SK-N-SH treated with all-trans-retinoic acid at 6 μM for 48 hours (cell line): ENCODE data around the gene C1R.

ENCODE experiments used
- BACH2 ChIP-seq: fragments of 250-450 bp; sonication (Bioruptor Pico); IDR thresholded peaks from 2 replicates; pipeline ENCODE4 v1.9.0; 2021; ENCODE audit warnings: mild to moderate bottlenecking, borderline replicate concordance
- CREB5 ChIP-seq: fragments of 250-450 bp; sonication (Bioruptor Pico); IDR thresholded peaks from 2 replicates; pipeline ENCODE4 v1.5.1; 2020; ENCODE audit warnings: low read depth, mild to moderate bottlenecking, moderate library complexity
- CSRNP3 ChIP-seq: fragments of 250-450 bp; sonication (Bioruptor Pico); IDR thresholded peaks from 2 replicates; pipeline ENCODE4 v1.5.1; 2021; ENCODE audit warnings: mild to moderate bottlenecking, moderate library complexity
- ISL1 ChIP-seq: fragments of 250-450 bp; sonication (Bioruptor Pico); IDR thresholded peaks from 2 replicates; pipeline ENCODE4 v2.1.2; 2022; ENCODE audit warnings: mild to moderate bottlenecking, moderate library complexity
- RARB ChIP-seq: fragments of 250-450 bp; sonication (Bioruptor Pico); IDR thresholded peaks from 2 replicates; pipeline ENCODE4 v1.8.0; 2021; ENCODE audit warnings: mild to moderate bottlenecking, moderate library complexity
- SNAI2 ChIP-seq: fragments of 250-450 bp; sonication (Bioruptor Pico); IDR thresholded peaks from 2 replicates; pipeline ENCODE4 v1.5.0; 2020; ENCODE audit warnings: mild to moderate bottlenecking, moderate library complexity
- TCF4 ChIP-seq: fragments of 250-450 bp; sonication (Bioruptor Pico); IDR thresholded peaks from 2 replicates; pipeline ENCODE4 v1.8.0; 2021; ENCODE audit warnings: mild to moderate bottlenecking, moderate library complexity, borderline replicate concordance
- TOX ChIP-seq: fragments of 250-450 bp; sonication (Bioruptor Pico); IDR thresholded peaks from 2 replicates; pipeline ENCODE4 v1.8.0; 2021; ENCODE audit warnings: mild to moderate bottlenecking, moderate library complexity, borderline replicate concordance
- TSHZ2 ChIP-seq: fragments of 250-450 bp; sonication (Bioruptor Pico); IDR thresholded peaks from 2 replicates; pipeline ENCODE4 v1.5.0; 2020; ENCODE audit warnings: mild to moderate bottlenecking, moderate library complexity
- ZC3H10 ChIP-seq: fragments of 250-450 bp; sonication (Bioruptor Pico); IDR thresholded peaks from 2 replicates; pipeline ENCODE4 v1.5.1; 2021; ENCODE audit warnings: mild to moderate bottlenecking, moderate library complexity
- ZFP3 ChIP-seq: fragments of 250-450 bp; sonication (Bioruptor Pico); IDR thresholded peaks from 2 replicates; pipeline ENCODE4 v1.5.0; 2020; ENCODE audit warnings: mild to moderate bottlenecking, moderate library complexity
- ZFP30 ChIP-seq: fragments of 450-650 bp; formaldehyde crosslinking; IDR thresholded peaks from 2 replicates; pipeline ENCODE4 v1.5.0; 2022; ENCODE audit warnings: mild to moderate bottlenecking, moderate library complexity
- ZNF565 ChIP-seq: fragments of 450-650 bp; formaldehyde crosslinking; conservative IDR thresholded peaks from 2 replicates; pipeline ENCODE4 v1.5.0; 2020; ENCODE audit warnings: low read depth, mild to moderate bottlenecking, moderate library complexity
- ZNF8 ChIP-seq: fragments of 450-650 bp; formaldehyde crosslinking; IDR thresholded peaks from 2 replicates; pipeline ENCODE4 v1.5.0; 2020; ENCODE audit warnings: mild to moderate bottlenecking, moderate library complexity

GRCh38 chr12:7120166-7120565 is 27.9 kb upstream of the C1R start:
- TF ChIP-seq BACH2 (CRISPR knock-in tag): no peak
- no peak for TF ChIP-seq SNAI2 (CRISPR knock-in tag)
- TF ChIP-seq ZFP3 (CRISPR knock-in tag): no peak
- no peak for TF ChIP-seq ZNF565
- TF ChIP-seq TOX (CRISPR knock-in tag): no peak
- TF ChIP-seq ZFP30 (CRISPR knock-in tag): no peak
- no peak for TF ChIP-seq ISL1 (CRISPR knock-in tag)
- TF ChIP-seq CSRNP3 (CRISPR knock-in tag): no peak
- no peak for TF ChIP-seq TCF4
- TF ChIP-seq ZC3H10 (CRISPR knock-in tag): no peak
- TF ChIP-seq CREB5 (CRISPR knock-in tag): no peak
- no peak for TF ChIP-seq ZNF8 (CRISPR knock-in tag)
- no peak for TF ChIP-seq RARB
- TF ChIP-seq TSHZ2 (CRISPR knock-in tag): no peak
